ENCODE measurements around the gene OR2V2.

- TF ChIP-seq, protein P1, sequence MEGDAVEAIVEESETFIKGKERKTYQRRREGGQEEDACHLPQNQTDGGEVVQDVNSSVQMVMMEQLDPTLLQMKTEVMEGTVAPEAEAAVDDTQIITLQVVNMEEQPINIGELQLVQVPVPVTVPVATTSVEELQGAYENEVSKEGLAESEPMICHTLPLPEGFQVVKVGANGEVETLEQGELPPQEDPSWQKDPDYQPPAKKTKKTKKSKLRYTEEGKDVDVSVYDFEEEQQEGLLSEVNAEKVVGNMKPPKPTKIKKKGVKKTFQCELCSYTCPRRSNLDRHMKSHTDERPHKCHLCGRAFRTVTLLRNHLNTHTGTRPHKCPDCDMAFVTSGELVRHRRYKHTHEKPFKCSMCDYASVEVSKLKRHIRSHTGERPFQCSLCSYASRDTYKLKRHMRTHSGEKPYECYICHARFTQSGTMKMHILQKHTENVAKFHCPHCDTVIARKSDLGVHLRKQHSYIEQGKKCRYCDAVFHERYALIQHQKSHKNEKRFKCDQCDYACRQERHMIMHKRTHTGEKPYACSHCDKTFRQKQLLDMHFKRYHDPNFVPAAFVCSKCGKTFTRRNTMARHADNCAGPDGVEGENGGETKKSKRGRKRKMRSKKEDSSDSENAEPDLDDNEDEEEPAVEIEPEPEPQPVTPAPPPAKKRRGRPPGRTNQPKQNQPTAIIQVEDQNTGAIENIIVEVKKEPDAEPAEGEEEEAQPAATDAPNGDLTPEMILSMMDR (IDR thresholded peaks at IDR 0.05) = no peak
- TF ChIP-seq EZH2 (IDR thresholded peaks at IDR 0.05; ENCODE audit: borderline replicate concordance, insufficient read depth, low read depth, low read length, poor library complexity, severe bottlenecking) = no peak
These were observed 16.4 kb upstream of the OR2V2 start, which contains the start of gene OR2V1 for GRCh38 chr5:181130832-181131496.

All from B cell (primary cell).